Heart left ventricle (tissue), 13 donors: ENCODE measurements around the gene MT1X.

Experiments used
- CTCF ChIP-seq, 12 donors: fragments of 200-600 bp; sonication (generic) in 4 of 12; IDR thresholded peaks; one replicate each; pipeline versions ENCODE4 v1.5.0 to v1.8.0; 2018 to 2022; ENCODE audit warnings: antibody characterized with exemption in 12 of 12, mild to moderate bottlenecking in 5 of 12
- POLR2A ChIP-seq, 2 donors: fragments of 450-650 bp; IDR thresholded peaks; one replicate each; pipeline ENCODE4 v1.6.1; 2017; ENCODE audit warnings: antibody characterized with exemption in 2 of 2, mild to moderate bottlenecking in 2 of 2, moderate library complexity in 2 of 2
- donor health status: ischemic (EF 13 %, LVEDD 7.1; RV severe dilation, severe dysfunction).
- donor health status: DM: no; HTN: yes; CAD: no.
- donor health status: DM: no; HTN: no; CAD: no.
- donor health status: ischemic (EF 25% LVEDD 6.9; RV normal size, moderate dysfunction).
- donor health status: ischemic (EF 25% LVEDD 5.7; RV mildly dilated, moderate dysfunction).
- donor health status: ischemic (EF 35%, LVEDD 5.7; RV mildly dilated, moderate dysfunction).
- donor health status: nonischemic (EF 11% LVEDD 7.7; RV severe dilation, severe dysfunction).
- donor health status: DM: yes; HTN: yes; CAD: no.
- donor health status: PGD.
- donor health status: ischemic (EF 29% LVEDD 5.4; RV normal size, mild dysfunction).
- donor health status: nonischemic (EF 23%, LVEDD 6.1; RV moderate dilation, normal function).

DNA sequence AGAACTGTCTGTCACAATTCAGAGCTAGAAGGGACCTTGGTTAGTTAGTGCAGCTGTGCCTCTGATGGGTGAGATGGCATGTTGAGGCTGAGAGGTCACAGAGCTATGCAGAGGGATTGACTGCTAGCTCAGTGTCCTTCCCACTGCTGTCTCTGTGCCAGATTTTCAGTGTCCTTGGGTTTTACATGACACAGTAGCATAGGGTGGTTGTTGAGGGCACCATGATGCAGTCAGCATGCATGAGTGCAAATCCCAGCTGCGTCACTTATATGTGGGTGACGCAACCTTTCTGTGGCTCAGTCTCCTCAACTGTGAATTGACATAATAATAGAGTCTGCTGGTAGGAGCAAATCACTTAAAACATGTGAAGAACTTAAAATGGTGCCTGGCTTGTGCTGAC, 41.1 kb upstream of the MT1X start:
- TF ChIP-seq POLR2A (IDR thresholded peaks at IDR 0.05) = no peak
- no peak for TF ChIP-seq CTCF (IDR thresholded peaks at IDR 0.05)
